Testis (tissue), 2 donors: ENCODE data around the gene DNAJC30.

ENCODE experiments used
- POLR2A ChIP-seq: fragments of 450-650 bp; IDR thresholded peaks from one replicate; pipeline ENCODE4 v1.6.1; 2017; ENCODE audit warnings: antibody characterized with exemption, mild to moderate bottlenecking, moderate library complexity
- TF ChIP-seq, protein P1 (sequence below), 3 experiments: fragments of 450-650 bp in 2 of 3; fragments of 200-600 bp in 1 of 3; sonication (generic) in 1 of 3; IDR thresholded peaks; one replicate each; pipeline ENCODE4 v1.5.1; 2016 to 2019; ENCODE audit warnings: antibody characterized with exemption in 3 of 3, mild to moderate bottlenecking in 2 of 3, moderate library complexity in 1 of 3

GRCh38 chr7:73642834-73643233 lies 40.4 kb downstream of the DNAJC30 start:
- TF ChIP-seq, protein P1, sequence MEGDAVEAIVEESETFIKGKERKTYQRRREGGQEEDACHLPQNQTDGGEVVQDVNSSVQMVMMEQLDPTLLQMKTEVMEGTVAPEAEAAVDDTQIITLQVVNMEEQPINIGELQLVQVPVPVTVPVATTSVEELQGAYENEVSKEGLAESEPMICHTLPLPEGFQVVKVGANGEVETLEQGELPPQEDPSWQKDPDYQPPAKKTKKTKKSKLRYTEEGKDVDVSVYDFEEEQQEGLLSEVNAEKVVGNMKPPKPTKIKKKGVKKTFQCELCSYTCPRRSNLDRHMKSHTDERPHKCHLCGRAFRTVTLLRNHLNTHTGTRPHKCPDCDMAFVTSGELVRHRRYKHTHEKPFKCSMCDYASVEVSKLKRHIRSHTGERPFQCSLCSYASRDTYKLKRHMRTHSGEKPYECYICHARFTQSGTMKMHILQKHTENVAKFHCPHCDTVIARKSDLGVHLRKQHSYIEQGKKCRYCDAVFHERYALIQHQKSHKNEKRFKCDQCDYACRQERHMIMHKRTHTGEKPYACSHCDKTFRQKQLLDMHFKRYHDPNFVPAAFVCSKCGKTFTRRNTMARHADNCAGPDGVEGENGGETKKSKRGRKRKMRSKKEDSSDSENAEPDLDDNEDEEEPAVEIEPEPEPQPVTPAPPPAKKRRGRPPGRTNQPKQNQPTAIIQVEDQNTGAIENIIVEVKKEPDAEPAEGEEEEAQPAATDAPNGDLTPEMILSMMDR (IDR thresholded peaks at IDR 0.05): no peak
- TF ChIP-seq POLR2A: no peak
